ENCODE measurements around the gene RPL7L1. TPM values are rescaled to one million over a fixed set of nuclear protein-coding genes. Genes with fewer than 3 reads are reported as not detected.

Gene RPL7L1
- total and polyA plus RNA-seq, 7 experiments from 2014 or later = 65.6 to 91.7 (median 78.1) TPM

DNA sequence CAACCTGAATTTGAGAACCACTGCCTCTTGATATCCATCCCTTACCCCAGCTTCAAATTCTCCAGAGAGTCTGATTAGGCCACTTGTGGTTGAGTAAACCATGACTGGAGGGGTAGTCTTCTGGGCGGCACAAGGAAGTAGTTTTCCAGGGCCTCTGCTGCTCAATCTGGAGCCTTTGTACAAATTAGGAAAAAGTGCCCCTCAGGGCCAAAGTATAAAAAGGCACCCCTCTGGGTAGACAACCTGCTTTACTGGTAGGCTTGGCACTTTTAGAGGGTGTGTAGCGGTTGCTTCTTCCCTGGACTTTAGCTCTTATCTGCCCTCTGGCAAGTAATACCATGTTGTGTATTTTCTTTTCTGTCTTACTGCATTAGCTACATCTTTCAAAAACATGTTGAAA, 32.9 kb upstream of the RPL7L1 start:
- CTCF ChIA-PET = no interaction called here
- no peak overlapping the region for H3K4me3 Mint-ChIP-seq
- peak overlapping the region in 3 of 9 donors; percentile 46 to 78 (median 48) for H3K27ac Mint-ChIP-seq

GRCh38 chr6:42848700-42849099, 30.7 kb upstream of the RPL7L1 start:
- DNase-seq (no peak), ATAC-seq (no peak)
- H3K4me3 Mint-ChIP-seq = no peak overlapping the region
- H3K27me3 Mint-ChIP-seq = no peaks in the 10 kb centered on the region
- peaks cover 5 to 20% (median 12%) of the 10 kb centered on the region in 5 donors for H3K36me3 Mint-ChIP-seq
- H3K4me3 ChIP-seq (ENCODE audit: low read length) = no peak overlapping the region
- CTCF ChIA-PET = no interaction called here
- H3K27me3 ChIP-seq (ENCODE audit: control insufficient read depth in 2 of 2, insufficient read depth in 2 of 2, low read length in 2 of 2) = no peaks in the 10 kb centered on the region
- H3K4me1 Mint-ChIP-seq = peaks cover 3 to 17% (median 5%) of the 10 kb centered on the region in 7 donors
- no peaks in the 10 kb centered on the region for H3K9me3 ChIP-seq (ENCODE audit: control insufficient read depth in 2 of 3, low read length in 3 of 3)
- H3K4me1 ChIP-seq (ENCODE audit: control insufficient read depth in 2 of 2, insufficient read depth in 2 of 2, low read length in 2 of 2) = no peaks in the 10 kb centered on the region
- POLR2A ChIA-PET = interaction anchor here (1.5 kb wide), 1 partner anchor 102 kb away, joined by 3 read pairs; no protein-coding TSS in a partner anchor
- H3K36me3 ChIP-seq (ENCODE audit: control insufficient read depth in 2 of 3, insufficient read depth in 3 of 3, low read length in 3 of 3) = peaks cover 0 to 26% (median 5%) of the 10 kb centered on the region in 3 experiments
- intact Hi-C loops (cut with micrococcal nuclease) = no loop called here
- no peak overlapping the region for H3K27ac ChIP-seq (ENCODE audit: low read depth, low read length)
- H3K27ac Mint-ChIP-seq = no peak overlapping the region
- H3K9me3 Mint-ChIP-seq = no peaks in the 10 kb centered on the region

More for the DNA sequence above, 32.9 kb upstream of the RPL7L1 start:
- Histone ChIP-seq H3K9me3 (ENCODE audit: control insufficient read depth in 2 of 3, low read length in 3 of 3) (no peaks in the 10 kb centered on the region), H3K4me1 (ENCODE audit: control insufficient read depth in 2 of 2, insufficient read depth in 2 of 2, low read length in 2 of 2) (no peaks in the 10 kb centered on the region), H3K36me3 (ENCODE audit: control insufficient read depth in 2 of 3, insufficient read depth in 3 of 3, low read length in 3 of 3) (peaks cover 0 to 6% (median 0%) of the 10 kb centered on the region in 3 experiments), H3K4me3 (ENCODE audit: low read length) (no peak overlapping the region), H3K27me3 (ENCODE audit: control insufficient read depth in 2 of 2, insufficient read depth in 2 of 2, low read length in 2 of 2) (no peaks in the 10 kb centered on the region), H3K27ac (ENCODE audit: low read depth, low read length) (no peak overlapping the region)
- POLR2A ChIA-PET = interaction anchor here (1.4 kb wide), 1 partner anchor 64 kb away, joined by 4 read pairs; no protein-coding TSS in a partner anchor
- Mint-ChIP-seq H3K36me3 (peaks cover 10 to 25% (median 14%) of the 10 kb centered on the region in 5 donors), H3K27me3 (no peaks in the 10 kb centered on the region), H3K9me3 (no peaks in the 10 kb centered on the region), H3K4me1 (peaks cover 5 to 33% (median 16%) of the 10 kb centered on the region in 7 donors)
- intact Hi-C loops (cut with micrococcal nuclease) = no loop called here
- DNase-seq (no peak), ATAC-seq (no peak)

GRCh38 chr6:42851599-42851998, 27.8 kb upstream of the RPL7L1 start:
- Mint-ChIP-seq H3K9me3 (no peaks in the 10 kb centered on the region), H3K4me3 (no peak overlapping the region)
- peaks cover 11 to 49% (median 15%) of the 10 kb centered on the region in 3 experiments for H3K36me3 ChIP-seq (ENCODE audit: control insufficient read depth in 2 of 3, insufficient read depth in 3 of 3, low read length in 3 of 3)

DNA sequence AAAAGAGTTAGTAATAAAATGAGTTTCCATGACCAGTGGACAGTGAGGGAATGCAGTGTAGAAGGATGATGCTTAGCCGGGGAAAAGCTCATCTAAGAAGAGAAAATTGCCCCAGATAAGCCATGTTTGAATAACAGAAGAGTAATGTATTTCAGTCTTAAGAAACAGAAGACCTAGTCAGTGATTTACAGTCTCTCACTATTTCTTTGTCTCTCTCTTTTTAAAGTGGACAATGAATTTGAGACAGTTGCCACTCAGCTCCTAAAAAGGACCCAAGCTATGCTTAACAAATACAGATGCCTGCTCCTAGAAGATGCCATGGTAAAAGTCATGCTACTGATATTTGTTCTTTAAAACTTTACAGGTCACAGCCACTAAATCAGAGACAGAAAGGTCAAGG, 19.4 kb upstream of the RPL7L1 start:
- Mint-ChIP-seq H3K27ac (peak overlapping the region in 2 of 9 donors; percentile 42 to 57), H3K9me3 (peaks cover 0 to 2% (median 0%) of the 10 kb centered on the region in 11 donors), H3K4me1 (no peaks in the 10 kb centered on the region), H3K4me3 (no peak overlapping the region), H3K27me3 (no peaks in the 10 kb centered on the region), H3K36me3 (peaks cover 19 to 44% (median 26%) of the 10 kb centered on the region in 5 donors)
- no peak overlapping the region for H3K4me3 ChIP-seq (ENCODE audit: low read length)
- H3K27ac ChIP-seq (ENCODE audit: low read depth, low read length) = no peak overlapping the region
- DNase-seq = no peak
- no peaks in the 10 kb centered on the region for H3K9me3 ChIP-seq (ENCODE audit: control insufficient read depth in 2 of 3, low read length in 3 of 3)
- ChIA-PET CTCF (no interaction called here), POLR2A (interaction anchor here (0.6 to 1.1 kb wide), 4 partner anchors 8 to 246 kb away, joined by 3 to 4 read pairs (median 3); no protein-coding TSS in a partner anchor)
- intact Hi-C loops (cut with micrococcal nuclease) = no loop called here
- no peak for ATAC-seq
- H3K36me3 ChIP-seq (ENCODE audit: control insufficient read depth in 2 of 3, insufficient read depth in 3 of 3, low read length in 3 of 3) = peaks cover 26 to 83% (median 32%) of the 10 kb centered on the region in 3 experiments
- no peaks in the 10 kb centered on the region for H3K4me1 ChIP-seq (ENCODE audit: control insufficient read depth in 2 of 2, insufficient read depth in 2 of 2, low read length in 2 of 2)
- H3K27me3 ChIP-seq (ENCODE audit: control insufficient read depth in 2 of 2, insufficient read depth in 2 of 2, low read length in 2 of 2) = no peaks in the 10 kb centered on the region

More at GRCh38 chr6:42851599-42851998, 27.8 kb upstream of the RPL7L1 start:
- no peaks in the 10 kb centered on the region for H3K27me3 ChIP-seq (ENCODE audit: control insufficient read depth in 2 of 2, insufficient read depth in 2 of 2, low read length in 2 of 2)
- H3K9me3 ChIP-seq (ENCODE audit: control insufficient read depth in 2 of 3, low read length in 3 of 3) = no peaks in the 10 kb centered on the region
- H3K27ac ChIP-seq (ENCODE audit: low read depth, low read length) = no peak overlapping the region
- ATAC-seq = no peak
- CTCF ChIA-PET = no interaction called here
- no peak for DNase-seq
- no peak overlapping the region for H3K4me3 ChIP-seq (ENCODE audit: low read length)
- Mint-ChIP-seq H3K27me3 (no peaks in the 10 kb centered on the region), H3K4me1 (peaks cover 0 to 8% (median 0%) of the 10 kb centered on the region in 7 donors), H3K36me3 (peaks cover 0 to 18% (median 9%) of the 10 kb centered on the region in 5 donors), H3K27ac (peak overlapping the region in 1 of 9 donors; percentile 38)
- intact Hi-C loops (cut with micrococcal nuclease) = no loop called here
- POLR2A ChIA-PET = interaction anchor here (0.7 to 1.5 kb wide), 2 partner anchors 9 to 106 kb away, joined by 3 to 4 read pairs; partner anchors contain the start of gene TBCC
- H3K4me1 ChIP-seq (ENCODE audit: control insufficient read depth in 2 of 2, insufficient read depth in 2 of 2, low read length in 2 of 2) = no peaks in the 10 kb centered on the region

GRCh38 chr6:42860481-42860880, 18.9 kb upstream of the RPL7L1 start:
- H3K27ac ChIP-seq (ENCODE audit: low read depth, low read length) = no peak overlapping the region
- no peaks in the 10 kb centered on the region for H3K9me3 ChIP-seq (ENCODE audit: control insufficient read depth in 2 of 3, low read length in 3 of 3)
- intact Hi-C loops (cut with micrococcal nuclease) = no loop called here
- POLR2A ChIA-PET = interaction anchor here (0.6 to 1.0 kb wide), 3 partner anchors 9 to 89 kb away, joined by 3 read pairs; no protein-coding TSS in a partner anchor
- H3K36me3 Mint-ChIP-seq = peaks cover 19 to 44% (median 24%) of the 10 kb centered on the region in 5 donors
- no peak overlapping the region for H3K4me3 Mint-ChIP-seq
- H3K27me3 Mint-ChIP-seq = no peaks in the 10 kb centered on the region
- no peak overlapping the region for H3K4me3 ChIP-seq (ENCODE audit: low read length)
- ATAC-seq (no peak), DNase-seq (no peak)
- H3K27me3 ChIP-seq (ENCODE audit: control insufficient read depth in 2 of 2, insufficient read depth in 2 of 2, low read length in 2 of 2) = no peaks in the 10 kb centered on the region
- no peaks in the 10 kb centered on the region for H3K4me1 Mint-ChIP-seq
- peaks cover 0 to 2% (median 0%) of the 10 kb centered on the region in 11 donors for H3K9me3 Mint-ChIP-seq
- CTCF ChIA-PET = no interaction called here
- no peaks in the 10 kb centered on the region for H3K4me1 ChIP-seq (ENCODE audit: control insufficient read depth in 2 of 2, insufficient read depth in 2 of 2, low read length in 2 of 2)
- H3K27ac Mint-ChIP-seq = peak overlapping the region in 4 of 9 donors; percentile 25 to 43 (median 34)
- H3K36me3 ChIP-seq (ENCODE audit: control insufficient read depth in 2 of 3, insufficient read depth in 3 of 3, low read length in 3 of 3) = peaks cover 24 to 82% (median 27%) of the 10 kb centered on the region in 3 experiments

GRCh38 chr6:42864602-42865001, 14.8 kb upstream of the RPL7L1 start:
- Histone ChIP-seq H3K36me3 (ENCODE audit: control insufficient read depth in 2 of 3, insufficient read depth in 3 of 3, low read length in 3 of 3) (peaks cover 12 to 76% (median 22%) of the 10 kb centered on the region in 3 experiments), H3K9me3 (ENCODE audit: control insufficient read depth in 2 of 3, low read length in 3 of 3) (no peaks in the 10 kb centered on the region), H3K4me1 (ENCODE audit: control insufficient read depth in 2 of 2, insufficient read depth in 2 of 2, low read length in 2 of 2) (no peaks in the 10 kb centered on the region), H3K27me3 (ENCODE audit: control insufficient read depth in 2 of 2, insufficient read depth in 2 of 2, low read length in 2 of 2) (no peaks in the 10 kb centered on the region), H3K27ac (ENCODE audit: low read depth, low read length) (no peak overlapping the region), H3K4me3 (ENCODE audit: low read length) (no peak overlapping the region)
- H3K36me3 Mint-ChIP-seq = peaks cover 15 to 51% (median 16%) of the 10 kb centered on the region in 5 donors
- peaks cover 0 to 2% (median 0%) of the 10 kb centered on the region in 11 donors for H3K9me3 Mint-ChIP-seq
- no peaks in the 10 kb centered on the region for H3K27me3 Mint-ChIP-seq
- ATAC-seq (no peak), DNase-seq (no peak)
- intact Hi-C loops (cut with micrococcal nuclease) = no loop called here
- ChIA-PET CTCF (interaction anchor here (1.0 kb wide), 1 partner anchor 203 kb away, joined by 4 read pairs; no protein-coding TSS in a partner anchor), POLR2A (no interaction called here)
- no peaks in the 10 kb centered on the region for H3K4me1 Mint-ChIP-seq
- H3K27ac Mint-ChIP-seq = peak overlapping the region in 2 of 9 donors; percentile 32 to 80
- H3K4me3 Mint-ChIP-seq = no peak overlapping the region
